GM12878 (cell line): ENCODE measurements around the gene CILP. TPM values are rescaled to one million over a fixed set of nuclear protein-coding genes. Genes with fewer than 3 reads are reported as not detected.

Source experiments
- ATF3 ChIP-seq: IDR thresholded peaks from 2 replicates; pipeline ENCODE4 v1.6.1; 2011; ENCODE audit warnings: low read depth, mild to moderate bottlenecking, low read length, moderate library complexity, borderline replicate concordance; ENCODE audit errors: extremely low read depth
- BRCA1 ChIP-seq: IDR thresholded peaks from 2 replicates; pipeline ENCODE4 v1.6.1; 2011; ENCODE audit warnings: low read depth, low read length, improper control_type of control experiment
- EGR1 ChIP-seq, 2 experiments: IDR thresholded peaks; 1 replicate in 1 of 2; 2 replicates in 1 of 2; pipeline ENCODE4 v1.6.1; 2011 to 2012; ENCODE audit warnings: low read depth in 2 of 2, low read length in 2 of 2, borderline replicate concordance in 1 of 2, mild to moderate bottlenecking in 1 of 2, moderate library complexity in 1 of 2
- ESRRA ChIP-seq: IDR thresholded peaks from 2 replicates; pipeline ENCODE4 v1.6.1; 2012; ENCODE audit warnings: mild to moderate bottlenecking, low read length, improper control_type of control experiment
- FOXK2 ChIP-seq: fragments of 450-650 bp; IDR thresholded peaks from 2 replicates; pipeline ENCODE4 v1.6.1; 2017; ENCODE audit warnings: mild to moderate bottlenecking, moderate library complexity
- HDAC6 ChIP-seq: fragments of 200-600 bp; sonication (generic); IDR thresholded peaks from one replicate; pipeline ENCODE4 v1.8.0; 2017; ENCODE audit warnings: antibody characterized with exemption; ENCODE audit not compliant: unreplicated experiment
- IRF4 ChIP-seq: IDR thresholded peaks from 2 replicates; pipeline ENCODE4 v1.6.1; 2011; ENCODE audit warnings: low read depth, low read length
- JUND ChIP-seq: IDR thresholded peaks from 2 replicates; pipeline ENCODE4 v1.6.1; 2012; ENCODE audit warnings: low read depth, mild to moderate bottlenecking, low read length, improper control_type of control experiment, moderate library complexity
- MYB ChIP-seq: fragments of 150-350 bp; IDR thresholded peaks from 2 replicates; pipeline ENCODE4 v1.6.1; 2014; ENCODE audit warnings: mild to moderate bottlenecking, low read depth, low read length, borderline replicate concordance
- NFYB ChIP-seq: IDR thresholded peaks from 2 replicates; pipeline ENCODE4 v1.6.1; 2011; ENCODE audit warnings: low read depth, mild to moderate bottlenecking, low read length, improper control_type of control experiment, moderate library complexity; ENCODE audit not compliant: insufficient read depth
- PAX5 ChIP-seq: IDR thresholded peaks from 2 replicates; pipeline ENCODE4 v1.6.1; 2011; ENCODE audit warnings: low read depth, low read length, borderline replicate concordance
- PAX8 ChIP-seq: fragments of 450-650 bp; IDR thresholded peaks from 2 replicates; pipeline ENCODE4 v1.6.1; 2017; ENCODE audit warnings: mild to moderate bottlenecking, moderate library complexity
- PRDM15 ChIP-seq: fragments of 450-650 bp; formaldehyde crosslinking; IDR thresholded peaks from 2 replicates; pipeline ENCODE4 v1.4.0; 2020; ENCODE audit warnings: mild to moderate bottlenecking, moderate library complexity
- RAD21 ChIP-seq: IDR thresholded peaks from 2 replicates; pipeline ENCODE4 v1.6.1; 2011; ENCODE audit warnings: mild to moderate bottlenecking, low read depth, low read length, moderate library complexity; ENCODE audit not compliant: insufficient read depth
- RAD51 ChIP-seq: fragments of 450-650 bp; IDR thresholded peaks from 2 replicates; pipeline ENCODE4 v1.6.1; 2016; ENCODE audit warnings: moderate library complexity, mild to moderate bottlenecking, inconsistent platforms
- RUNX3 ChIP-seq: IDR thresholded peaks from 2 replicates; pipeline ENCODE4 v1.6.1; 2012; ENCODE audit warnings: low read length, inconsistent platforms
- SKIL ChIP-seq: fragments of 450-650 bp; IDR thresholded peaks from 2 replicates; pipeline ENCODE4 v1.6.1; 2017; ENCODE audit warnings: mild to moderate bottlenecking, low read depth, inconsistent platforms; ENCODE audit not compliant: poor library complexity, severe bottlenecking
- SUPT20H ChIP-seq: IDR thresholded peaks from 2 replicates; pipeline ENCODE4 v1.6.1; 2011; ENCODE audit warnings: low read depth, mild to moderate bottlenecking, low read length, moderate library complexity, borderline replicate concordance; ENCODE audit not compliant: control insufficient read depth
- USF2 ChIP-seq: IDR thresholded peaks from 2 replicates; pipeline ENCODE4 v1.6.1; 2011; ENCODE audit warnings: low read depth, low read length, improper control_type of control experiment, borderline replicate concordance
- ZNF24 ChIP-seq: fragments of 450-650 bp; IDR thresholded peaks from 2 replicates; pipeline ENCODE4 v1.6.1; 2017; ENCODE audit warnings: antibody characterized with exemption, mild to moderate bottlenecking
- polyA plus RNA-seq, 11 experiments: library from polyadenylated mRNA; depleted of rRNA in 4 of 11; unstranded in 6 of 11; stranded (reverse) in 5 of 11; fragments of >200 nt; fragmentation: Nextera tagmentation in 4 of 11; fragmentation: Illumina TruSeq in 1 of 11; extraction: Ambion mirVana in 4 of 11; extraction: Trizol in 1 of 11; gene quantifications; 1 replicate in 1 of 11; 2 replicates in 10 of 11; pipeline versions ENCODE4 v1.2.1 to v1.2.3, GENCODE V29; 2011 to 2016; ENCODE audit warnings: inconsistent platforms in 2 of 11, missing spikeins in 2 of 11, low read depth in 1 of 11
- total RNA-seq, 4 experiments: library from RNA; depleted of rRNA in 3 of 4; stranded (reverse); fragments of >200 nt in 3 of 4; fragmentation: Illumina TruSeq in 1 of 4; extraction: Trizol in 1 of 4; gene quantifications; 2 replicates each; pipeline versions ENCODE4 v1.2.1 to v1.2.3, GENCODE V29; 2013 to 2021

Gene CILP
- total and polyA plus RNA-seq, 10 of the 15 experiments (the other 5 are each of a cell fraction or from before 2014, with no cell fraction given) = 0.03 to 0.06 (median 0.04) TPM; not detected in 4

GRCh38 chr15:65184868-65185717 is 26.2 kb downstream of the CILP start, which contains the start of gene CLPX (continued):
- TF ChIP-seq SKIL (peak; percentile 14), ATF3 (no peak), PRDM15 (CRISPR knock-in tag) (no peak), PAX8 (no peak), HDAC6 (no peak), USF2 (no peak; the same call in 1 of the 2 replicates), RAD21 (no peak), RAD51 (no peak), PAX5 (peak; percentile 19; the same call in 1 of the 2 replicates), MYB (no peak), IRF4 (no peak), NFYB (peak; percentile 41; the same call in 1 of the 2 replicates), EGR1 (IDR thresholded peaks at IDR 0.05; ENCODE audit: borderline replicate concordance in 1 of 2, low read depth in 2 of 2, low read length in 2 of 2) (peak in 1 of 2 experiments; percentile 99; a peak in 2 of 3 replicates), RUNX3 (peak; percentile 68), BRCA1 (no peak), FOXK2 (no peak), JUND (no peak), SUPT20H (no peak), ZNF24 (no peak), ESRRA (no peak)
